ENCODE data around the gene CACNA2D3. TPM values are rescaled to one million over a fixed set of nuclear protein-coding genes. Genes with fewer than 3 reads are reported as not detected.

The CACNA2D3 gene
- total RNA-seq, 4 donors from 2014 or later, result 0.55 to 3.4 (median 1.6) TPM

DNA sequence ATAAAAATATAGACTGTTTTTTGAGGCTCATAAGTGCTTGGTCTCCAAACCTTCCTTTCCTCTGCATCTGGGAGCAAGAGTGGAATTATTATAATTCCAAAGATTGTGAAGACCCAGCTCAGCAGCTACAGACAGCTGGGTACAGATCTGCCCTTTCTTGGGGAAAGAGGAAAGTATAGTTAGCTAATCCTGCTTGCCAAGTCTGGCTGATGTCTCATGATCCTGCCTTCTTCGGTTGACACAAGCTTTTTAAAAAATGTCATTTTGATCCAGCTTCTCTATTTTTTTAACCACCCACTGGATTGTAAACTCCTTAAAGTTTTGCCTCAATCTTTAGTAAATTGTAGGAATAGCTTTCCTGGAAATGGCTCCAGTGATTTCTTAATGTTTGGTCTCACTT is 624.4 kb downstream of the CACNA2D3 start:
- intact Hi-C loops (cut with DNase I; ENCODE audit: low total_unique reads), result no loop called here
- TF ChIP-seq EP300 (IDR thresholded peaks at IDR 0.05; ENCODE audit: low read depth) (no peak), POLR2A (IDR thresholded peaks at IDR 0.05) (no peak), CTCF (IDR thresholded peaks at IDR 0.05) (no peak), POLR2AphosphoS5 (IDR thresholded peaks at IDR 0.05) (no peak)
- in situ Hi-C loops (cut with MboI; ENCODE audit: low pct_ligation_motif_present in 1 of 4, low pct_unique_long_range_greater_than_20kb in 1 of 4, low sequenced_read_pairs in 3 of 4), result no loop called here
- H3K9me3 ChIP-seq, result no peaks in the 10 kb centered on the region
- H3K4me1 ChIP-seq, result peaks cover 0 to 5% (median 0%) of the 10 kb centered on the region in 4 donors
- no peaks in the 10 kb centered on the region for H3K36me3 ChIP-seq
- H3K27me3 ChIP-seq, result no peaks in the 10 kb centered on the region
- no peak for DNase-seq
- H3K4me3 ChIP-seq, result no peak overlapping the region
- no peak overlapping the region for H3K27ac ChIP-seq
- 50 to 69% methylated on average over 1 of the region's 1 CpG for WGBS, 2 donors (ENCODE audit: low coverage in 1 of 2)

DNA sequence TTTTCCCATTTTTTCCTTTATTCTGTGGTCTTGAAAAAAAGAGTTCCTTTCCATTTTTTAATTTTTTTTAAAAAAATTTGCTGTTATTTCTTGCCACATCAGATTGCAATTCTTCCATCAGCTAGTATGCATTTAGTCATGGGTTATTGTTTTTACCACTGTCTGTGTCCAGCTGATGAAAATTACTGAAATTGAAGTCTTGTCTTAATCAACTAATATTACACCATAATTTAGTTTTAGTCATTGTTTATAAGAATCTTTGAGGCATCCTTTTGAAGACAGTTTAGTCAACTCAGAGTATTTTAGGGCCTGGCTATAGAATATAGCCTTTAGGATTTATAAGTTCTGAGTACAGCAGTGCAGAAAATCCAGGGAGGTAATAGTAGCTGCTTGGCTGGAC is 633.4 kb downstream of the CACNA2D3 start:
- intact Hi-C loops (cut with DNase I; ENCODE audit: low total_unique reads), result no loop called here

DNA sequence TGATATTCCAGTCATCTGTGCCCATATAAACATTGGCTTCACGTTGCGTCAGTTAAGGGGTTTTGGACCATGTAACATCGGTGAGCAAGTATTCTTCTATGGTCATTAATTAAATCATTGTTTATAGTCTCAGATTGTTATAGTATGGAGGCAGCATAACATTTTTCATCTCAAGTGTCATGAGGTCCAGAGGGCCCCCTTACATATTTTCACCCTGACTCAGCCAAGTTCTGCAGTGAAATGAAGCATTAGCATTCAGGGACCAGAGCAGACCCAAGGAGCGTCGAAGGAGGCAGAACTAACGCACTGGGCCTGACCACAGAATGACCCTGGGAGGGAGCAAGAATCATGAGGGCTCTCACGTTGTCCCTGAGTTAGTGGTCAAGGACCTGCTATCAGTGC is 634.0 kb downstream of the CACNA2D3 start:
- intact Hi-C loops (cut with DNase I; ENCODE audit: low total_unique reads) (no loop called here), in situ Hi-C loops (cut with MboI; ENCODE audit: low pct_ligation_motif_present in 1 of 4, low pct_unique_long_range_greater_than_20kb in 1 of 4, low sequenced_read_pairs in 3 of 4) (no loop called here)
- H3K4me1 ChIP-seq, result no peaks in the 10 kb centered on the region
- H3K27ac ChIP-seq, result no peak overlapping the region
- WGBS, 2 donors (ENCODE audit: low coverage in 1 of 2), result 72 to 88% methylated on average over 7 of the region's 7 CpGs
- H3K27me3 ChIP-seq, result no peaks in the 10 kb centered on the region
- H3K4me3 ChIP-seq, result no peak overlapping the region
- TF ChIP-seq EP300 (IDR thresholded peaks at IDR 0.05; ENCODE audit: low read depth), result no peak
- TF ChIP-seq CTCF (IDR thresholded peaks at IDR 0.05), result no peak
- no peak for TF ChIP-seq POLR2A (IDR thresholded peaks at IDR 0.05)
- no peak for TF ChIP-seq POLR2AphosphoS5 (IDR thresholded peaks at IDR 0.05)
- no peaks in the 10 kb centered on the region for H3K9me3 ChIP-seq
- H3K36me3 ChIP-seq, result no peaks in the 10 kb centered on the region
- no peak for DNase-seq

More for the DNA sequence above, 633.4 kb downstream of the CACNA2D3 start:
- H3K36me3 ChIP-seq, result no peaks in the 10 kb centered on the region
- no peaks in the 10 kb centered on the region for H3K9me3 ChIP-seq
- in situ Hi-C loops (cut with MboI; ENCODE audit: low pct_ligation_motif_present in 1 of 4, low pct_unique_long_range_greater_than_20kb in 1 of 4, low sequenced_read_pairs in 3 of 4), result no loop called here
- TF ChIP-seq POLR2AphosphoS5 (IDR thresholded peaks at IDR 0.05), result no peak
- no peak for TF ChIP-seq EP300 (IDR thresholded peaks at IDR 0.05; ENCODE audit: low read depth)
- TF ChIP-seq POLR2A (IDR thresholded peaks at IDR 0.05), result no peak
- no peak for TF ChIP-seq CTCF (IDR thresholded peaks at IDR 0.05)
- H3K27me3 ChIP-seq, result no peaks in the 10 kb centered on the region
- no peak overlapping the region for H3K4me3 ChIP-seq
- no peak overlapping the region for H3K27ac ChIP-seq
- no peaks in the 10 kb centered on the region for H3K4me1 ChIP-seq
- no peak for DNase-seq

DNA sequence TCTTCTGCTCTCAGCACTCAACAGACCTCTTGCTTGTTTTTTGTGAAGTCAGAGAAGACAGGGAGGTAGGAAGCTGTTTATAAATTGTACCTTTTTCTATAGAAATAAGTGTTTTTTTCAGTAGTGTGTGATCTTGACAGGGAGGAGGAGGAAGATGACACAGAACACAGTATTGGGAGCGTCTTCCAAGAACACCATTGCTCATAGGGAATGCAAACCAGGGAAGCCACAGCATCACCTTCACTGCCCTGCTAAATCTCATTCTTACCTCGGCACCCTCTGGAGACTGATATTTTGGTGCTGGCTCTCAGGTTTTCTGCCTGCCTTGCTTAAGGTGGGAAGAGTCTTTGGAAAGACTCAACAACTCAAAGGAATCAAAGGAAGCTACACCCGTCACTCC is 636.1 kb downstream of the CACNA2D3 start:
- intact Hi-C loops (cut with DNase I; ENCODE audit: low total_unique reads) (no loop called here), in situ Hi-C loops (cut with MboI; ENCODE audit: low pct_ligation_motif_present in 1 of 4, low pct_unique_long_range_greater_than_20kb in 1 of 4, low sequenced_read_pairs in 3 of 4) (no loop called here)
- no peaks in the 10 kb centered on the region for H3K9me3 ChIP-seq
- TF ChIP-seq CTCF (IDR thresholded peaks at IDR 0.05), result no peak
- no peak for TF ChIP-seq EP300 (IDR thresholded peaks at IDR 0.05; ENCODE audit: low read depth)
- no peak for TF ChIP-seq POLR2AphosphoS5 (IDR thresholded peaks at IDR 0.05)
- no peak for TF ChIP-seq POLR2A (IDR thresholded peaks at IDR 0.05)
- WGBS, 2 donors (ENCODE audit: low coverage in 1 of 2), result 98 to 100% methylated on average over 1 to 3 of the region's 3 CpGs
- H3K4me3 ChIP-seq, result no peak overlapping the region
- H3K27ac ChIP-seq, result no peak overlapping the region
- no peaks in the 10 kb centered on the region for H3K27me3 ChIP-seq
- no peaks in the 10 kb centered on the region for H3K36me3 ChIP-seq
- no peak for DNase-seq
- no peaks in the 10 kb centered on the region for H3K4me1 ChIP-seq

Data from transverse colon (tissue), 4 donors.